IPS-18c (cell line): Measurements from ENCODE around the gene SKP1.
A peak's percentile ranks its signal among the peaks of the same experiment; 100 is the strongest.
"Not testable (repeated sequence)": the region's sequence is repeated elsewhere in the genome, so short reads cannot be mapped to it uniquely, and the experiment has no call there.

Experiments used
- H3K4me3 ChIP-seq: 2 replicates; pipeline ENCODE4 v1.7.0; 2013; ENCODE audit warnings: low read depth, mild to moderate bottlenecking, low read length, moderate library complexity; ENCODE audit not compliant: insufficient read depth
- H3K9me3 ChIP-seq: one replicate; pipeline ENCODE4 v1.6.1; 2013; ENCODE audit warnings: mild to moderate bottlenecking, low read length, moderate library complexity; ENCODE audit not compliant: control insufficient read depth, insufficient read depth

The SKP1 gene

GRCh38 chr5:134184155-134185135, 7.7 kb upstream of the SKP1 start:
- H3K4me3 ChIP-seq = no peak overlapping the region; the same call in 1 of the 2 replicates
- no peaks in the 10 kb centered on the region for H3K9me3 ChIP-seq

- Histone ChIP-seq H3K4me3 (no peak overlapping the region), H3K9me3 (no peaks in the 10 kb centered on the region)
Observed at GRCh38 chr5:134183481-134183880, 6.7 kb upstream of the SKP1 start.

GRCh38 chr5:134178096-134178419, 1.3 kb upstream of the SKP1 start:
- Histone ChIP-seq H3K9me3 (no peaks in the 10 kb centered on the region), H3K4me3 (no peak overlapping the region)

- H3K4me3 ChIP-seq = peak overlapping the region; percentile 94
Observed at GRCh38 chr5:134177369-134178095, 782 bp upstream of the SKP1 start.

GRCh38 chr5:134175921-134176510, 734 bp downstream of the SKP1 start:
- Histone ChIP-seq H3K4me3 (peak overlapping the region; percentile 94), H3K9me3 (no peaks in the 10 kb centered on the region)

More at GRCh38 chr5:134177369-134178095, 782 bp upstream of the SKP1 start:
- H3K9me3 ChIP-seq = no peaks in the 10 kb centered on the region

- Histone ChIP-seq H3K4me3 (peak overlapping the region; percentile 94), H3K9me3 (no peaks in the 10 kb centered on the region)
Observed at GRCh38 chr5:134174841-134175839, 1.6 kb downstream of the SKP1 start.

GRCh38 chr5:134171972-134172371, 4.8 kb downstream of the SKP1 start:
- no peak overlapping the region for H3K4me3 ChIP-seq
- no peaks in the 10 kb centered on the region for H3K9me3 ChIP-seq

GRCh38 chr5:134162592-134162991, 14.2 kb downstream of the SKP1 start:
- Histone ChIP-seq H3K4me3 (no peak overlapping the region), H3K9me3 (peaks cover 4% of the 10 kb centered on the region)

GRCh38 chr5:134161513-134162395, 15.0 kb downstream of the SKP1 start:
- peaks cover 4% of the 10 kb centered on the region for H3K9me3 ChIP-seq
- no peak overlapping the region for H3K4me3 ChIP-seq

GRCh38 chr5:134153657-134154056, 23.1 kb downstream of the SKP1 start:
- H3K4me3 ChIP-seq = no peak overlapping the region
- no peaks in the 10 kb centered on the region for H3K9me3 ChIP-seq

- Histone ChIP-seq H3K4me3 (no peak overlapping the region), H3K9me3 (no peaks in the 10 kb centered on the region)
Observed at GRCh38 chr5:134153241-134153640, 23.5 kb downstream of the SKP1 start.

- not testable (repeated sequence) for H3K9me3 ChIP-seq, H3K4me3 ChIP-seq
Observed at GRCh38 chr5:134152173-134152832, 24.4 kb downstream of the SKP1 start.

GRCh38 chr5:134151723-134152122, 25.0 kb downstream of the SKP1 start:
- Histone ChIP-seq H3K9me3 (no peaks in the 10 kb centered on the region), H3K4me3 (no peak overlapping the region)

- Histone ChIP-seq H3K9me3 (no peaks in the 10 kb centered on the region), H3K4me3 (no peak overlapping the region)
Observed at GRCh38 chr5:134149571-134150303, 27.0 kb downstream of the SKP1 start.

- no peaks in the 10 kb centered on the region for H3K9me3 ChIP-seq
- H3K4me3 ChIP-seq = no peak overlapping the region
Observed at GRCh38 chr5:134148986-134149539, 27.7 kb downstream of the SKP1 start.
